Smooth muscle cell (in vitro differentiated cells): ENCODE results near the gene RMDN2. TPM values are rescaled to one million over a fixed set of nuclear protein-coding genes. Genes with fewer than 3 reads are reported as not detected.

Experiments used
- DNase-seq: peaks from one replicate; lab custom pipeline; 2025; ENCODE audit not compliant: unreplicated experiment; lab: John Stamatoyannopoulos, UW
- H2AFZ ChIP-seq: fragments of 200-600 bp; sonication (generic); 2 replicates; pipeline ENCODE4 v1.6.0; 2016; ENCODE audit warnings: antibody characterized with exemption, low read depth, mild to moderate bottlenecking
- H3F3A ChIP-seq: fragments of 200-600 bp; sonication (generic); 2 replicates; pipeline ENCODE4 v1.6.0; 2017; ENCODE audit warnings: antibody characterized with exemption, low read depth
- H3K27ac ChIP-seq: fragments of 200-600 bp; sonication (generic); 2 replicates; pipeline ENCODE4 v1.5.1; 2016; ENCODE audit warnings: low read depth, mild to moderate bottlenecking
- H3K27me3 ChIP-seq: fragments of 200-600 bp; sonication (generic); 2 replicates; pipeline ENCODE4 v1.6.1; 2016; ENCODE audit warnings: low read depth, mild to moderate bottlenecking
- H3K36me3 ChIP-seq: fragments of 200-600 bp; sonication (generic); 2 replicates; pipeline ENCODE4 v1.5.1; 2016; ENCODE audit warnings: low read depth
- H3K4me1 ChIP-seq: fragments of 200-600 bp; sonication (generic); 2 replicates; pipeline ENCODE4 v1.5.1; 2016; ENCODE audit warnings: low read depth
- H3K4me2 ChIP-seq: fragments of 200-600 bp; sonication (generic); 2 replicates; pipeline ENCODE4 v1.6.0; 2016; ENCODE audit warnings: mild to moderate bottlenecking
- H3K4me3 ChIP-seq: fragments of 200-600 bp; sonication (generic); 2 replicates; pipeline ENCODE4 v1.5.1; 2016; ENCODE audit warnings: mild to moderate bottlenecking
- H3K79me2 ChIP-seq: fragments of 200-600 bp; sonication (generic); 2 replicates; pipeline ENCODE4 v1.6.0; 2016; ENCODE audit warnings: low read depth, mild to moderate bottlenecking
- H3K9ac ChIP-seq: fragments of 200-600 bp; sonication (generic); 2 replicates; pipeline ENCODE4 v1.6.0; 2016; ENCODE audit warnings: low read depth
- H3K9me3 ChIP-seq: fragments of 200-600 bp; sonication (generic); replicated peaks from 2 replicates; pipeline ENCODE4 v1.5.1; 2016; ENCODE audit warnings: low read depth
- H4K20me1 ChIP-seq: fragments of 200-600 bp; sonication (generic); 2 replicates; pipeline ENCODE4 v1.6.0; 2016; ENCODE audit warnings: low read depth
- CTCF ChIP-seq: fragments of 200-600 bp; sonication (generic); IDR thresholded peaks from 2 replicates; pipeline ENCODE4 v1.5.1; 2017; ENCODE audit warnings: borderline replicate concordance, mild to moderate bottlenecking, antibody characterized with exemption; ENCODE audit not compliant: insufficient read depth, poor library complexity, severe bottlenecking
- WGBS: methylation state at CpG from one replicate; pipeline ENCODE4 v1.1.7; 2016; ENCODE audit warnings: low lambda C conversion rate; 5-methylcytosine and 5-hydroxymethylcytosine counted together
- polyA plus RNA-seq: library from polyadenylated mRNA; unstranded; fragments of >200 nt; fragmentation: Nextera tagmentation; extraction: Ambion mirVana; gene quantifications from 2 replicates; pipeline ENCODE4 v1.2.1, GENCODE V29; 2016
- total RNA-seq: library from RNA; depleted of rRNA; stranded (reverse); fragments of >200 nt; gene quantifications from 2 replicates; pipeline ENCODE4 v1.2.3, GENCODE V29; 2014

The RMDN2 gene
- total and polyA plus RNA-seq, 2 experiments from 2014 or later = 5.0 to 5.6 TPM

- Histone ChIP-seq H3K4me3 (no peak overlapping the region), H4K20me1 (no peaks in the 10 kb centered on the region), H3K9me3 (no peaks in the 10 kb centered on the region), H3K27me3 (peaks cover 59% of the 10 kb centered on the region), H3K79me2 (no peaks in the 10 kb centered on the region), H3F3A (no peaks in the 10 kb centered on the region), H3K27ac (no peak overlapping the region), H3K36me3 (no peaks in the 10 kb centered on the region), H3K9ac (no peak overlapping the region), H2AFZ (no peak overlapping the region), H3K4me1 (no peaks in the 10 kb centered on the region), H3K4me2 (no peak overlapping the region)
- no peak for DNase-seq
- 75% methylated on average over 9 of the region's 9 CpGs for WGBS
- no peak for TF ChIP-seq CTCF
Measured at GRCh38 chr2:37881397-37881796, 43.7 kb upstream of the RMDN2 start.

DNA sequence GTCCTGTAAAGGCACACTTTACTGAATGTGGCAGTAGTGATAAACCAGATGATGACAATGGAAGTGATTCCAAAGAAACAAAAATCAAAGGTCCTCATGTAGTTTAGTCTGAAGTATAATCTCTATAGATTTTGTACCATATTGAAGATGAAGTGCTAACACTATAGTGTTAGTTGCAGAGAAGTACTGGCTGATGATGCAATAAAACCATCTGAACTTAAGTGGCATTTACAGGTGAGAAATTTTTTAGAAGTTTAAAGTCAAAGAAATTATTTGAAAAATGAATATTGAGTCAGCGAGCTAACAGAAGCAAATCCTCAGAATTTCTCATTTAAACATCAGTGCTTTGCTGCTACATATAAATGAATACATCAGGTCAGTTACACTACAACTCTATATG lies 43.1 kb upstream of the RMDN2 start:
- H3K4me3 ChIP-seq = no peak overlapping the region
- H3K79me2 ChIP-seq = no peaks in the 10 kb centered on the region
- no peak overlapping the region for H3K9ac ChIP-seq
- no peak for DNase-seq
- no peaks in the 10 kb centered on the region for H3K4me1 ChIP-seq
- no peak overlapping the region for H3K4me2 ChIP-seq
- no peaks in the 10 kb centered on the region for H4K20me1 ChIP-seq
- WGBS = 90% methylated on average over 1 of the region's 1 CpG
- no peaks in the 10 kb centered on the region for H3K36me3 ChIP-seq
- H3K27me3 ChIP-seq = peaks cover 59% of the 10 kb centered on the region
- no peak overlapping the region for H3K27ac ChIP-seq
- H2AFZ ChIP-seq = no peak overlapping the region
- no peaks in the 10 kb centered on the region for H3F3A ChIP-seq
- TF ChIP-seq CTCF = no peak
- no peaks in the 10 kb centered on the region for H3K9me3 ChIP-seq

DNA sequence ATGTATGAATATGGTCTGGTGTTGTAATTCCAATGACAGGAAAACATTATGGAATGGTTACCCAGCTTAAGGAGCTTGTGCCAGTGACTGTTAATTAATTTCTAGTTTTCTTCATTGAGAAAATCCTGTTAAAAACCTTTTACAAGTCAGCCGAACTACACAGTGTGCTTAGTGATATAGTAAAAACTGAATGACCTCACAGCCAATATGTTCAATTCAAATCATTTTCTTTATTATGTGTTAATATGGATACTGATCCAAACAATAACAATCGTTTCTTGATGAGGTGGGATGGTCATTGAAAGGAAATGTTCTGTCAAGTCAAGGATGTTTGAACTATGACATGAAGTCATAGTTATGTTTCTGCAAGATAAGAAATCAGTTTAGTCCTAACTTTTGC lies 41.6 kb upstream of the RMDN2 start:
- 81% methylated on average over 2 of the region's 2 CpGs for WGBS
- H3K9me3 ChIP-seq = no peaks in the 10 kb centered on the region
- no peaks in the 10 kb centered on the region for H3K4me1 ChIP-seq
- no peaks in the 10 kb centered on the region for H3F3A ChIP-seq
- no peak overlapping the region for H3K4me3 ChIP-seq
- H3K36me3 ChIP-seq = no peaks in the 10 kb centered on the region
- H3K9ac ChIP-seq = no peak overlapping the region
- H4K20me1 ChIP-seq = no peaks in the 10 kb centered on the region
- no peak overlapping the region for H3K4me2 ChIP-seq
- TF ChIP-seq CTCF = no peak
- H2AFZ ChIP-seq = no peak overlapping the region
- H3K27ac ChIP-seq = no peak overlapping the region
- no peak for DNase-seq
- peaks cover 59% of the 10 kb centered on the region for H3K27me3 ChIP-seq
- no peaks in the 10 kb centered on the region for H3K79me2 ChIP-seq

DNA sequence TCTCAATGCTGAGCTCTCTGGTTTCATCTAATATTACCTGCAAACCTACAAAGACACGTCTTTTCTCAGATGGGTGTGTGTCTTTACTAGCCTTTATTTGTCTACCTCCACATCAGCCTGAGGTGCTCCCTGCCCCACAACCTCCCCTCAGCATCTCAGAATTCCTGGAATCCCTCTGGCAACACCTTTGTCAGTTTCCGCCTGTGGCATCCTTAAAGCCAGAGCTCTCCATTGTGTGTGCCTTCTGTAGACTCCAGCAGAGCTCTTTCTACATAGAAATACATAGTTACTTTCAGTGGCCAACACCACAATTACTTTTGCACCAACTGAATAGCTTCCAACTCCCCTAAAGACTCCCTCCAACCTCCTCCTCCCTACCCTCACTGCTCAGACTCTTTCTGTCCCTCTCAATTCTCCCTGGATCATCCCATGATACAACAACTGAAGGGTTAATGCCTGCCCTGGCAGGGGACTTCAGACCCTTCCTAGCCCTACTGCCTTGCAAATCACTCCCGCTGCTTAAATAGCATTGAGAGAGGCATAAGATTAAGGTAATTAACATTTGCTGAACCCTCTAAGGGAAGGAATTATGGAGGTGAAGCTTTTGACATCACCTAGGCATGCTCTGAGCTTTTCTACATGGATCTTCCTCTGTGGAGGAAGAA lies 39.6 kb upstream of the RMDN2 start:
- no peak for DNase-seq
- Histone ChIP-seq H3K27me3 (peaks cover 54% of the 10 kb centered on the region), H3F3A (no peaks in the 10 kb centered on the region), H3K27ac (no peak overlapping the region), H3K79me2 (no peaks in the 10 kb centered on the region), H4K20me1 (no peaks in the 10 kb centered on the region), H3K4me3 (no peak overlapping the region), H3K36me3 (no peaks in the 10 kb centered on the region), H3K9me3 (no peaks in the 10 kb centered on the region), H2AFZ (no peak overlapping the region), H3K9ac (no peak overlapping the region), H3K4me1 (no peaks in the 10 kb centered on the region), H3K4me2 (no peak overlapping the region)
- TF ChIP-seq CTCF = no peak
- 56% methylated on average over 3 of the region's 3 CpGs for WGBS
